Esophagus squamous epithelium (tissue), 4 donors: ENCODE results near the gene NR1H3.

Experiments used
- POLR2A ChIP-seq, 4 donors: fragments of 450-650 bp; IDR thresholded peaks; one replicate each; pipeline ENCODE4 v1.6.1; 2017; ENCODE audit warnings: antibody characterized with exemption in 4 of 4, mild to moderate bottlenecking in 4 of 4, moderate library complexity in 3 of 4
- TF ChIP-seq, protein P1 (sequence below), 6 experiments: fragments of 450-650 bp in 4 of 6; fragments of 200-600 bp in 2 of 6; sonication (generic) in 2 of 6; IDR thresholded peaks; one replicate each; pipeline ENCODE4 v1.5.1; 2016 to 2019; ENCODE audit warnings: antibody characterized with exemption in 6 of 6, mild to moderate bottlenecking in 4 of 6, moderate library complexity in 4 of 6

DNA sequence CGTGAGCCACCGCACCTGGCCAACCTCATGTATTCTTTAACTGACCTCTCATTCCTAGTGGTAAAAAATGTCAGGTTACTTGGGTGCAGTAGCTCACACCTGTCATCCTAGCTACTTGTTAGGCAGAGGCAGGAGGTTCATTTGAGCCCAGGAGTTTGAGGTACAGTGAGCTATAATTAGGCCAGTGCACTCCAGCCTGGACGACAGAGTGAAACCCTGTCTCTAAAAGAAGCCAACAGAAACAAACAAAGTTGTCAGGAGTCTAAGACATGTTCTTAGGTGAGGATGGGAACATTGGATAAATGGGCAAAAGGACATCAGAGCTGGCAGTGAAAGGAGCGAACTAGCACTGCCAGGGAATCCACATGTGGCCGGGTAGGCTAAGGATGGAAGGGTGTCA, 30.3 kb downstream of the NR1H3 start:
- TF ChIP-seq, protein P1, sequence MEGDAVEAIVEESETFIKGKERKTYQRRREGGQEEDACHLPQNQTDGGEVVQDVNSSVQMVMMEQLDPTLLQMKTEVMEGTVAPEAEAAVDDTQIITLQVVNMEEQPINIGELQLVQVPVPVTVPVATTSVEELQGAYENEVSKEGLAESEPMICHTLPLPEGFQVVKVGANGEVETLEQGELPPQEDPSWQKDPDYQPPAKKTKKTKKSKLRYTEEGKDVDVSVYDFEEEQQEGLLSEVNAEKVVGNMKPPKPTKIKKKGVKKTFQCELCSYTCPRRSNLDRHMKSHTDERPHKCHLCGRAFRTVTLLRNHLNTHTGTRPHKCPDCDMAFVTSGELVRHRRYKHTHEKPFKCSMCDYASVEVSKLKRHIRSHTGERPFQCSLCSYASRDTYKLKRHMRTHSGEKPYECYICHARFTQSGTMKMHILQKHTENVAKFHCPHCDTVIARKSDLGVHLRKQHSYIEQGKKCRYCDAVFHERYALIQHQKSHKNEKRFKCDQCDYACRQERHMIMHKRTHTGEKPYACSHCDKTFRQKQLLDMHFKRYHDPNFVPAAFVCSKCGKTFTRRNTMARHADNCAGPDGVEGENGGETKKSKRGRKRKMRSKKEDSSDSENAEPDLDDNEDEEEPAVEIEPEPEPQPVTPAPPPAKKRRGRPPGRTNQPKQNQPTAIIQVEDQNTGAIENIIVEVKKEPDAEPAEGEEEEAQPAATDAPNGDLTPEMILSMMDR (IDR thresholded peaks at IDR 0.05), result no peak
- TF ChIP-seq POLR2A (IDR thresholded peaks at IDR 0.05), result no peak
